ENCODE measurements around the gene PIGP. TPM values are rescaled to one million over a fixed set of nuclear protein-coding genes. Genes with fewer than 3 reads are reported as not detected.

Gene PIGP
- total and polyA plus RNA-seq, 2 of the 8 experiments (the other 6 are each of a cell fraction or from before 2014, with no cell fraction given) = 11.3 to 18.0 TPM

DNA sequence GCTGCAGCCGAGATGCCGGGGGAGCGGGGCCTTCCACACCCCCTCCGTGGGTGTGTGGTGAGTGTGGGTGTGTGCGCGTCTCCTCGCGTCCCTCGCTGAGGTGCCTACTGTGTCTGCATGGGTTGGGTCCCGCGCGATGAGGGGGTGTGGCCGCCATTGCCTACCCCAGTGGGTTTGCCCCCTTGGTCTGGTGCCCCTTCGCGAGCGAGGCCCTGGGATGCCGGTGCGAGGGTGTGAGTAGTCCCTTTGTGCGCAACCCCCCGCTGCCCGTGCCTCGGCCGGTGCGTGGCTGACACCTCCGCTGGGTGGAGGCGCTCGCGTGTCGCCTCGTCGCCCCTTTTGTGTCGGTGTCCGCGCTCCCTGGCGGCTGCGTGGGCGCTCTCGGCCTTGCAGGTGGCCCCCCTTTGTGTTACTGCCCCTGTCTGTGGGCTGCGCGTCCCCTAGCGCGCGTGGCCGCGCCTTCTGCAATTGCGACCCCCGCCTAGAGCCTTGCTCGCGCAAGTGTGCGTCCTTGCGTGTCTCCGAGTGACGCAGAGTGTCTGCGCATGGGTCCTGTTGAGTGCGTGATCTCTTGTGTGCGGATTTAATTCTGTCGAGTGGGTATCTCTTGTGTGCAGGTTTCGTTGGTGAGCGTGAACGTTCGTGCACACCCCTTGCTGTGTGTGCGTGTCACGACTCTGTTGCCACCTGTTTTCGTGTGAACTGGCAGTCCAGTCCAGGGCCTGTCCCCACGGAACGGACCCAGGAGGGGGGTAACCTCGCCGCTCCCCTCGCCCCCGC lies 736 bp upstream of the PIGP start:
- Histone ChIP-seq H4K5ac (ENCODE audit: insufficient read length, low read depth, low read length) (peak overlapping the region; percentile 25), H3K4me2 (ENCODE audit: insufficient read depth in 1 of 2, low read depth in 2 of 2, low read length in 2 of 2) (peak overlapping the region; percentile 79 to 99), H2AFZ (ENCODE audit: low read length) (peak overlapping the region; percentile 36; the same call in 1 of the 2 replicates), H3K23me2 (ENCODE audit: low read depth, low read length) (peaks cover 12% of the 10 kb centered on the region), H3K9ac (replicated peaks in 1 of 4; ENCODE audit: extremely low read depth in 1 of 4, low read depth in 3 of 4, low read length in 3 of 4) (peak overlapping the region; percentile 6 to 45 (median 26); a peak in 5 of 7 replicates), H3K4me1 (replicated peaks in 1 of 4; ENCODE audit: control insufficient read depth in 3 of 4, insufficient read depth in 4 of 4, low read length in 3 of 4) (peaks cover 3 to 11% (median 8%) of the 10 kb centered on the region in 4 experiments), H2AK5ac (ENCODE audit: low read depth, low read length) (peak overlapping the region; percentile 33; the same call in 1 of the 2 replicates), H3K14ac (ENCODE audit: insufficient read length) (peak overlapping the region; percentile 67), H4K20me1 (replicated peaks in 1 of 2; ENCODE audit: control insufficient read depth in 1 of 2, insufficient read depth in 2 of 2, low read length in 2 of 2) (peaks cover 3 to 7% of the 10 kb centered on the region in 2 experiments), H3K4me3 (ENCODE audit: extremely low read depth in 1 of 4, insufficient read depth in 2 of 4, low read depth in 3 of 4, low read length in 4 of 4) (peak overlapping the region; percentile 35 to 70 (median 60)), H2BK15ac (ENCODE audit: low read length) (peak overlapping the region; percentile 31; the same call in 1 of the 2 replicates), H3K79me1 (ENCODE audit: low read depth, low read length) (peaks cover 5% of the 10 kb centered on the region; the same call in 1 of the 2 replicates), H3K56ac (replicated peaks; ENCODE audit: insufficient read length, low read depth, low read length) (peak overlapping the region; percentile 62), H3K27ac (ENCODE audit: low read depth, low read length) (no peak overlapping the region), H2BK5ac (ENCODE audit: low read depth, low read length) (no peak overlapping the region; the same call in 1 of the 2 replicates), H3K4ac (replicated peaks; ENCODE audit: insufficient read length, low read depth, low read length) (peak overlapping the region; percentile 83), H4K91ac (replicated peaks; ENCODE audit: insufficient read length, low read length) (peak overlapping the region; percentile 62), H3K27me3 (replicated peaks in 1 of 4; ENCODE audit: control insufficient read depth in 3 of 4, extremely low read depth in 1 of 4, insufficient read depth in 3 of 4, low read length in 3 of 4) (peaks cover 3 to 22% (median 17%) of the 10 kb centered on the region in 4 experiments; a peak in 6 of 7 replicates), H2BK12ac (ENCODE audit: low read depth, low read length) (no peak overlapping the region), H3K36me3 (ENCODE audit: control insufficient read depth in 2 of 4, insufficient read depth in 4 of 4, low read length in 3 of 4) (no peaks in the 10 kb centered on the region; a peak in 1 of 8 replicates), H3K23ac (ENCODE audit: insufficient read length) (peak overlapping the region; percentile 70), H3K18ac (ENCODE audit: extremely low read depth, low read length) (peak overlapping the region; percentile 38; the same call in 1 of the 2 replicates), H2BK20ac (ENCODE audit: low read length) (no peak overlapping the region), H4K8ac (ENCODE audit: extremely low read depth, insufficient read depth, low read length) (peak overlapping the region; percentile 82), H2BK120ac (replicated peaks; ENCODE audit: low read depth, low read length) (no peak overlapping the region), H3K79me2 (ENCODE audit: control insufficient read depth in 1 of 2, insufficient read depth in 2 of 2, low read length in 2 of 2) (peaks cover 0 to 33% of the 10 kb centered on the region in 2 experiments; a peak in 2 of 4 replicates), H3K9me3 (ENCODE audit: insufficient read depth in 2 of 2, low read depth in 1 of 2, low read length in 1 of 2) (no peaks in the 10 kb centered on the region)
- FAIRE-seq (no peak), DNase-seq (ENCODE audit: low read depth in 1 of 2, low spot score in 2 of 2) (peak in 1 of 2 experiments; percentile 56)
- 1% methylated on average over 57 of the region's 70 CpGs; no CpG with 5 or more reads in 1 of the 2 experiments for WGBS, 2 experiments (ENCODE audit: extremely low coverage in 1 of 2, insufficient coverage in 1 of 2, insufficient read length in 1 of 2, insufficient replicate concordance in 2 of 2, low coverage in 1 of 2, low lambda C conversion rate in 2 of 2, missing lambda C conversion rate in 1 of 2)
- CTCF ChIA-PET (ENCODE audit: partially characterized antibody) = no interaction called here
- POLR2A ChIA-PET (ENCODE audit: partially characterized antibody) = no interaction called here
- no peak for TF ChIP-seq RFX5 (IDR thresholded peaks at IDR 0.05; ENCODE audit: borderline replicate concordance, low read depth, low read length)
- TF ChIP-seq BACH1 (IDR thresholded peaks at IDR 0.05; ENCODE audit: low read length) = peak; percentile 45
- no peak for TF ChIP-seq CHD2 (IDR thresholded peaks at IDR 0.05; ENCODE audit: low read length)
- TF ChIP-seq NANOG (IDR thresholded peaks at IDR 0.05; ENCODE audit: insufficient read depth, low read depth, low read length, poor library complexity, severe bottlenecking) = no peak
- TF ChIP-seq CBX5 (IDR thresholded peaks at IDR 0.05; ENCODE audit: low read depth, low read length) = no peak
- no peak for TF ChIP-seq POLR2AphosphoS5 (IDR thresholded peaks at IDR 0.05; ENCODE audit: low read depth, low read length)
- TF ChIP-seq ASH2L (IDR thresholded peaks at IDR 0.05; ENCODE audit: low read length) = no peak
- TF ChIP-seq RXRA (IDR thresholded peaks at IDR 0.05; ENCODE audit: insufficient read depth, low read depth, low read length) = no peak
- TF ChIP-seq CHD1 (IDR thresholded peaks at IDR 0.05; ENCODE audit: low read depth, low read length) = no peak
- TF ChIP-seq SIX5 (IDR thresholded peaks at IDR 0.05; ENCODE audit: low read depth, low read length) = no peak
- no peak for TF ChIP-seq JUND (IDR thresholded peaks at IDR 0.05; ENCODE audit: low read length)
- TF ChIP-seq KDM4A (IDR thresholded peaks at IDR 0.05; ENCODE audit: low read depth, low read length, severe bottlenecking) = peak; percentile 77
- TF ChIP-seq ZNF274 (IDR thresholded peaks at IDR 0.05; ENCODE audit: borderline replicate concordance, extremely low read depth, low read length) = no peak

Data from H1 (cell line).